HG02763 (cell line): ENCODE data around the gene ZSCAN23.
"Not testable (repeated sequence)": the region's sequence is repeated elsewhere in the genome, so short reads cannot be mapped to it uniquely, and the experiment has no call there.

Source experiments
- ATAC-seq: cut with Tn5 transposase; IDR thresholded peaks from one replicate; pipeline ENCODE4 v1.9.1; 2021; ENCODE audit warnings: mild to moderate bottlenecking, moderate library complexity; ENCODE audit not compliant: unreplicated experiment

Gene ZSCAN23

GRCh38 chr6:28443112-28443773 lies at the start of gene ZSCAN23:
Gene ZSCAN23 (minus strand): TSS chr6:28443491. CDS start chr6:28436266, 7,225 bp downstream.
- peak; percentile 83 for ATAC-seq

- no peak for ATAC-seq
Observed at GRCh38 chr6:28491984-28492317, 48.7 kb upstream of the ZSCAN23 start.

- no peak for ATAC-seq
Observed at GRCh38 chr6:28490205-28490890, 47.1 kb upstream of the ZSCAN23 start.

GRCh38 chr6:28489366-28490204 lies 46.3 kb upstream of the ZSCAN23 start:
- no peak for ATAC-seq

GRCh38 chr6:28488916-28489365 lies 45.6 kb upstream of the ZSCAN23 start:
- no peak for ATAC-seq

GRCh38 chr6:28486988-28487742 lies 43.9 kb upstream of the ZSCAN23 start:
- no peak for ATAC-seq

GRCh38 chr6:28486533-28486932 lies 43.2 kb upstream of the ZSCAN23 start:
- no peak for ATAC-seq

GRCh38 chr6:28485482-28485881 lies 42.2 kb upstream of the ZSCAN23 start:
- ATAC-seq: no peak

- ATAC-seq: no peak
Observed at GRCh38 chr6:28480253-28480932, 37.1 kb upstream of the ZSCAN23 start.

- ATAC-seq: no peak
Observed at GRCh38 chr6:28478518-28478917, 35.2 kb upstream of the ZSCAN23 start.

GRCh38 chr6:28474441-28475219 lies 31.3 kb upstream of the ZSCAN23 start:
- no peak for ATAC-seq

- ATAC-seq: not testable (repeated sequence)
Observed at GRCh38 chr6:28469153-28469745, 26.0 kb upstream of the ZSCAN23 start.

- ATAC-seq: no peak
Observed at GRCh38 chr6:28468056-28468455, 24.8 kb upstream of the ZSCAN23 start.

- no peak for ATAC-seq
Observed at GRCh38 chr6:28462401-28462800, 19.1 kb upstream of the ZSCAN23 start.

GRCh38 chr6:28458568-28458967 lies 15.3 kb upstream of the ZSCAN23 start:
- no peak for ATAC-seq

- ATAC-seq: no peak
Observed at GRCh38 chr6:28449056-28449455, 5.8 kb upstream of the ZSCAN23 start.

- not testable (repeated sequence) for ATAC-seq
Observed at GRCh38 chr6:28447512-28447906, 4.2 kb upstream of the ZSCAN23 start.

GRCh38 chr6:28446818-28447511 lies 3.7 kb upstream of the ZSCAN23 start:
- ATAC-seq: no peak

GRCh38 chr6:28444759-28445158 lies 1.5 kb upstream of the ZSCAN23 start:
- ATAC-seq: not testable (repeated sequence)
